NOMO-1 treated with DMSO at 0.1 percent for 48 hours (cell line): ENCODE data around the gene KIAA2012.
A peak's percentile ranks its signal among the peaks of the same experiment; 100 is the strongest.

ENCODE experiments used
- DNase-seq: peaks from one replicate; lab custom pipeline; 2025; ENCODE audit not compliant: unreplicated experiment; lab: John Stamatoyannopoulos, UW

Gene KIAA2012

GRCh38 chr2:202072737-202073401 lies at the start of gene KIAA2012:
Gene KIAA2012, plus strand, starts transcription at chr2:202073255. Its CDS starts 373 bp downstream, at chr2:202073628.
- no peak for DNase-seq

- no peak for DNase-seq
Observed at GRCh38 chr2:202023904-202024266, 49.2 kb upstream of the KIAA2012 start.

GRCh38 chr2:202024871-202025270 lies 48.2 kb upstream of the KIAA2012 start:
- DNase-seq, result no peak

GRCh38 chr2:202025816-202026215 lies 47.2 kb upstream of the KIAA2012 start:
- no peak for DNase-seq

GRCh38 chr2:202026507-202026906 lies 46.5 kb upstream of the KIAA2012 start:
- no peak for DNase-seq

- no peak for DNase-seq
Observed at GRCh38 chr2:202030691-202031090, 42.4 kb upstream of the KIAA2012 start.

GRCh38 chr2:202031246-202031951 lies 41.7 kb upstream of the KIAA2012 start:
- DNase-seq, result no peak

- DNase-seq, result peak; percentile 15
Observed at GRCh38 chr2:202032846-202033316, 40.2 kb upstream of the KIAA2012 start.

- peak; percentile 81 for DNase-seq
Observed at GRCh38 chr2:202033317-202034248, 39.5 kb upstream of the KIAA2012 start, which contains the start of gene FZD7. Gene FZD7, plus strand, starts transcription at chr2:202033855. Its CDS starts 793 bp downstream, at chr2:202034648.

- no peak for DNase-seq
Observed at GRCh38 chr2:202034249-202035088, 38.6 kb upstream of the KIAA2012 start.

GRCh38 chr2:202035089-202035940 lies 37.7 kb upstream of the KIAA2012 start:
- DNase-seq, result no peak

- no peak for DNase-seq
Observed at GRCh38 chr2:202035941-202036372, 37.1 kb upstream of the KIAA2012 start.

- DNase-seq, result no peak
Observed at GRCh38 chr2:202036601-202037037, 36.4 kb upstream of the KIAA2012 start.

GRCh38 chr2:202037086-202037485 lies 36.0 kb upstream of the KIAA2012 start:
- no peak for DNase-seq

- no peak for DNase-seq
Observed at GRCh38 chr2:202038471-202039277, 34.4 kb upstream of the KIAA2012 start.

GRCh38 chr2:202039278-202040078 lies 33.6 kb upstream of the KIAA2012 start:
- no peak for DNase-seq

GRCh38 chr2:202040079-202040844 lies 32.8 kb upstream of the KIAA2012 start:
- no peak for DNase-seq
